IPS-NIHi7 (cell line): ENCODE results near the gene ELK4.

Source experiments
- DNase-seq: peaks from one replicate; pipeline ENCODE4 v3.0.0; 2012; ENCODE audit warnings: mixed read lengths; ENCODE audit errors: extremely low spot score

ELK4 gene

GRCh38 chr1:205563927-205564441 lies 67.8 kb downstream of the ELK4 start:
- DNase-seq, result no peak

GRCh38 chr1:205561501-205562203 lies 70.2 kb downstream of the ELK4 start:
- no peak for DNase-seq
